Omental fat pad (tissue), 4 donors: ENCODE results near the gene GTSE1. TPM values are rescaled to one million over a fixed set of nuclear protein-coding genes. Genes with fewer than 3 reads are reported as not detected.

ENCODE experiments used
- ATAC-seq: fragments of 150-250 bp; one replicate; pipeline ENCODE4 v1.9.1; 2016; ENCODE audit warnings: mild to moderate bottlenecking, moderate library complexity; ENCODE audit not compliant: low FRiP score
- DNase-seq: peaks from one replicate; pipeline ENCODE4 v3.0.0-alpha.2; 2019; ENCODE audit warnings: low spot score
- CTCF ChIP-seq, 3 donors: fragments of 450-650 bp; IDR thresholded peaks; one replicate each; pipeline ENCODE4 v1.5.1; 2016 to 2017; ENCODE audit warnings: antibody characterized with exemption in 3 of 3, mild to moderate bottlenecking in 3 of 3, moderate library complexity in 2 of 3
- total RNA-seq, 4 donors: library from RNA; depleted of rRNA; stranded (reverse); fragments of >200 nt; gene quantifications; one replicate each; pipeline ENCODE4 v1.1.0, GENCODE V29; 2016

The GTSE1 gene
- total RNA-seq, 4 donors from 2014 or later = 1.1 to 2.5 (median 1.3) TPM; not detected in 1

- ATAC-seq = no peak
These were observed 32.1 kb downstream of the GTSE1 start for GRCh38 chr22:46328797-46329196.

GRCh38 chr22:46329616-46330015 lies 32.9 kb downstream of the GTSE1 start:
- TF ChIP-seq CTCF (IDR thresholded peaks at IDR 0.05) = no peak
- no peak for DNase-seq
- ATAC-seq = no peak

More at GRCh38 chr22:46328797-46329196, 32.1 kb downstream of the GTSE1 start:
- no peak for DNase-seq
- no peak for TF ChIP-seq CTCF (IDR thresholded peaks at IDR 0.05)

DNA sequence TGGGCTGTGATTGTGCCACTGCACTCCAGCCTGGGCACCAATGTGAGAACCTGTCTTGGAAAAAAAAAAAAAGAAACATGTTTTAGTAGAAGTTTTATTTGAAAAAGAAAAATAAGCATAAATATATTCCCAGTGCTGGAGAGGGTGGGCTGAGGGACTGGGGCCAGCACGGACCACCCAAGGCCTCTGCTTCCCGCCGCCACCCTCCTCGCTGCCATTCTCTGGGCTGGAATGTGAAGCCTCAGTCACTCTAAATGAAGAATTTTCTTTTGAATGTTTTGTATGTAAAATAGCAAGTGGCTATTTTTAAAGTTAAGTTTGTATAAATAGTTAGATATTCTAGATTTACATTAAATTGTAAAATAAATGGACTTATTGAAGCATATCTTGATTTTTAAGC lies 33.8 kb downstream of the GTSE1 start:
- TF ChIP-seq CTCF (IDR thresholded peaks at IDR 0.05) = no peak
- no peak for DNase-seq
- ATAC-seq = no peak

GRCh38 chr22:46331496-46331895 lies 34.8 kb downstream of the GTSE1 start:
- no peak for DNase-seq
- ATAC-seq = no peak
- no peak for TF ChIP-seq CTCF (IDR thresholded peaks at IDR 0.05)

- no peak for TF ChIP-seq CTCF (IDR thresholded peaks at IDR 0.05)
- ATAC-seq = peak; percentile 84
- DNase-seq = peak; percentile 50
These were observed 38.8 kb downstream of the GTSE1 start, which contains the start of gene TRMU for GRCh38 chr22:46335201-46336118. Gene TRMU, plus strand, starts transcription at chr22:46335714. Its CDS starts 51 bp downstream, at chr22:46335765.

GRCh38 chr22:46336119-46337078 lies 39.7 kb downstream of the GTSE1 start:
- no peak for TF ChIP-seq CTCF (IDR thresholded peaks at IDR 0.05)
- peak; percentile 26 for ATAC-seq

More at GRCh38 chr22:46336119-46337078, 39.7 kb downstream of the GTSE1 start:
- no peak for DNase-seq
